ENCODE data around the gene ARID3A.

DNA sequence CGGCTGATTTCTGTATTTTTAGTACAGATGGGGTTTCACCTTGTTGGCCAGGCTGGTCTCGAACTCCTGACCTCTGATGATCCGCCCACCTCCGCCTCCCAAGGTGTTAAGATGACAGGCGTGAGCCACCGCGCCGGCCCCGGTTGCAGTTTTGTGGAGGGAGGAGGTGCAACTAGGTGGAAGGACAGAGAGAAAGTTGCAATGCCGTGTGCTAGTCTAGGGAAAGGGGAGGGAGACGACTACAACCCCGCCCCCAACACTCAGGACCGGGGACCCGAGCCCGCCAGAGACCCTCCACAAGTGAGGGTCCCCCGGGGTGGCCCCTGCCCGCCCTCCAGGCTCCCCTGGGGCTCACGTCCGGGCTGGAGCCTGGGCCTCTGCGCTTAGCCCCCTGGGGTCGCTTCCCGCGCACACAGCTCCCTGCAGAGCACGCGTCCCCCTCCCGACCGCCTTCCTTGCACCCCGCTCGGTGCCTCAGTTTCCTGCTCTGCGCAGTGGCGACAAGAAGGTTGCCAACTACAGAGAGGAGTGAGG lies 1.2 kb upstream of the ARID3A start:
- TF ChIP-seq, protein P1, sequence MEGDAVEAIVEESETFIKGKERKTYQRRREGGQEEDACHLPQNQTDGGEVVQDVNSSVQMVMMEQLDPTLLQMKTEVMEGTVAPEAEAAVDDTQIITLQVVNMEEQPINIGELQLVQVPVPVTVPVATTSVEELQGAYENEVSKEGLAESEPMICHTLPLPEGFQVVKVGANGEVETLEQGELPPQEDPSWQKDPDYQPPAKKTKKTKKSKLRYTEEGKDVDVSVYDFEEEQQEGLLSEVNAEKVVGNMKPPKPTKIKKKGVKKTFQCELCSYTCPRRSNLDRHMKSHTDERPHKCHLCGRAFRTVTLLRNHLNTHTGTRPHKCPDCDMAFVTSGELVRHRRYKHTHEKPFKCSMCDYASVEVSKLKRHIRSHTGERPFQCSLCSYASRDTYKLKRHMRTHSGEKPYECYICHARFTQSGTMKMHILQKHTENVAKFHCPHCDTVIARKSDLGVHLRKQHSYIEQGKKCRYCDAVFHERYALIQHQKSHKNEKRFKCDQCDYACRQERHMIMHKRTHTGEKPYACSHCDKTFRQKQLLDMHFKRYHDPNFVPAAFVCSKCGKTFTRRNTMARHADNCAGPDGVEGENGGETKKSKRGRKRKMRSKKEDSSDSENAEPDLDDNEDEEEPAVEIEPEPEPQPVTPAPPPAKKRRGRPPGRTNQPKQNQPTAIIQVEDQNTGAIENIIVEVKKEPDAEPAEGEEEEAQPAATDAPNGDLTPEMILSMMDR (IDR thresholded peaks at IDR 0.05): no peak
- TF ChIP-seq POLR2A (IDR thresholded peaks at IDR 0.05) (no peak), POLR2AphosphoS5 (IDR thresholded peaks at IDR 0.05) (no peak)
